Endodermal cell (in vitro differentiated cells): Measurements from ENCODE around the gene HYAL2. TPM values are rescaled to one million over a fixed set of nuclear protein-coding genes. Genes with fewer than 3 reads are reported as not detected.

Experiments
- DNase-seq: peaks from one replicate; pipeline ENCODE4 v3.0.0-alpha.2; 2017
- H3K27ac ChIP-seq: 2 replicates; pipeline ENCODE4 v1.5.1; 2013; ENCODE audit warnings: mild to moderate bottlenecking, low read depth, low read length, moderate library complexity
- H3K27me3 ChIP-seq: 2 replicates; pipeline ENCODE4 v1.6.1; 2013; ENCODE audit warnings: mild to moderate bottlenecking, low read length, moderate library complexity; ENCODE audit not compliant: insufficient read depth, control insufficient read depth, poor library complexity, severe bottlenecking
- H3K36me3 ChIP-seq: 2 replicates; pipeline ENCODE4 v1.7.0; 2013; ENCODE audit warnings: mild to moderate bottlenecking, low read length, moderate library complexity; ENCODE audit not compliant: control insufficient read depth, insufficient read depth
- H3K4me1 ChIP-seq: one replicate; pipeline ENCODE4 v1.7.0; 2013; ENCODE audit warnings: low read length; ENCODE audit not compliant: control insufficient read depth, insufficient read depth
- H3K4me3 ChIP-seq: 2 replicates; pipeline ENCODE4 v1.5.1; 2013; ENCODE audit warnings: mild to moderate bottlenecking, low read length, moderate library complexity
- H3K9ac ChIP-seq: 2 replicates; pipeline ENCODE4 v1.6.1; 2013; ENCODE audit warnings: mild to moderate bottlenecking, low read length, moderate library complexity; ENCODE audit not compliant: poor library complexity, severe bottlenecking; ENCODE audit errors: extremely low read depth
- H3K9me3 ChIP-seq: 2 replicates; pipeline ENCODE4 v1.6.1; 2013; ENCODE audit warnings: mild to moderate bottlenecking, low read length, moderate library complexity; ENCODE audit not compliant: control insufficient read depth
- H3K27ac Mint-ChIP-seq: 2 replicates; pipeline ENCODE4 v1.8.0; 2020; ENCODE audit warnings: mixed read lengths
- H3K27me3 Mint-ChIP-seq: 2 replicates; pipeline ENCODE4 v1.8.0; 2021; ENCODE audit warnings: mild to moderate bottlenecking, mixed read lengths; ENCODE audit not compliant: insufficient read depth
- H3K36me3 Mint-ChIP-seq: 2 replicates; pipeline ENCODE4 v1.8.0; 2020; ENCODE audit warnings: low read depth, mixed read lengths
- H3K4me1 Mint-ChIP-seq: 2 replicates; pipeline ENCODE4 v1.8.0; 2020; ENCODE audit warnings: mixed read lengths
- H3K4me3 Mint-ChIP-seq: 2 replicates; pipeline ENCODE4 v1.8.0; 2020; ENCODE audit warnings: mild to moderate bottlenecking, moderate library complexity, mixed read lengths
- H3K9me3 Mint-ChIP-seq: 2 replicates; pipeline ENCODE4 v1.8.0; 2020; ENCODE audit warnings: mild to moderate bottlenecking, mixed read lengths
- CTCF ChIP-seq: fragments of 200-600 bp; sonication (generic); conservative IDR thresholded peaks from 2 replicates; pipeline ENCODE4 v1.5.0; 2021; ENCODE audit warnings: antibody characterized with exemption, mild to moderate bottlenecking
- WGBS, 2 experiments: methylation state at CpG; one replicate each; pipeline versions ENCODE4 v1.1.5 to v1.1.7; 2013; ENCODE audit warnings: missing lambda C conversion rate in 2 of 2, mixed read lengths in 1 of 2; ENCODE audit not compliant: insufficient coverage in 1 of 2, insufficient read length in 1 of 2; 5-methylcytosine and 5-hydroxymethylcytosine counted together
- total RNA-seq, 2 donors: library from RNA; stranded (reverse); fragmentation: NEBNext Ultra II Directional in 1 of 2; extraction: Animal tissue kit (Norgen Biotek cat#: 25700) in 1 of 2; gene quantifications; 2 replicates in 1 of 2; 3 replicates in 1 of 2; pipeline ENCODE4 v1.2.1, GENCODE V29; 2021

Gene HYAL2
- total RNA-seq, 2 donors from 2014 or later: 55.3 to 61.1 TPM

- 76 to 86% methylated on average over 1 to 4 of the region's 4 CpGs for WGBS, 2 experiments
- Histone ChIP-seq H3K9me3 (no peaks in the 10 kb centered on the region), H3K4me1 (peaks cover 26% of the 10 kb centered on the region), H3K9ac (no peak overlapping the region), H3K36me3 (peaks cover 42% of the 10 kb centered on the region), H3K4me3 (no peak overlapping the region), H3K27me3 (no peaks in the 10 kb centered on the region), H3K27ac (no peak overlapping the region)
- H3K9me3 Mint-ChIP-seq: no peaks in the 10 kb centered on the region
- H3K4me1 Mint-ChIP-seq: peaks cover 30% of the 10 kb centered on the region
- DNase-seq: peak; percentile 98
- H3K4me3 Mint-ChIP-seq: no peak overlapping the region
- peak; percentile 90 for TF ChIP-seq CTCF
- H3K36me3 Mint-ChIP-seq: peaks cover 13% of the 10 kb centered on the region
- peak overlapping the region; percentile 48 for H3K27ac Mint-ChIP-seq
- H3K27me3 Mint-ChIP-seq: no peaks in the 10 kb centered on the region
Measured at GRCh38 chr3:50324351-50325112, 2.0 kb upstream of the HYAL2 start.

- no peak for TF ChIP-seq CTCF
- Mint-ChIP-seq H3K4me3 (no peak overlapping the region), H3K27me3 (no peaks in the 10 kb centered on the region), H3K4me1 (peaks cover 34% of the 10 kb centered on the region), H3K27ac (no peak overlapping the region), H3K9me3 (no peaks in the 10 kb centered on the region), H3K36me3 (peaks cover 20% of the 10 kb centered on the region)
- Histone ChIP-seq H3K9me3 (no peaks in the 10 kb centered on the region), H3K9ac (no peak overlapping the region), H3K4me1 (peaks cover 27% of the 10 kb centered on the region), H3K36me3 (peaks cover 47% of the 10 kb centered on the region), H3K27me3 (no peaks in the 10 kb centered on the region), H3K4me3 (no peak overlapping the region), H3K27ac (no peak overlapping the region)
- WGBS, 2 experiments: 85 to 89% methylated on average over 5 of the region's 5 CpGs
- DNase-seq: no peak
Measured at GRCh38 chr3:50323614-50324199, 1.2 kb upstream of the HYAL2 start.

DNA sequence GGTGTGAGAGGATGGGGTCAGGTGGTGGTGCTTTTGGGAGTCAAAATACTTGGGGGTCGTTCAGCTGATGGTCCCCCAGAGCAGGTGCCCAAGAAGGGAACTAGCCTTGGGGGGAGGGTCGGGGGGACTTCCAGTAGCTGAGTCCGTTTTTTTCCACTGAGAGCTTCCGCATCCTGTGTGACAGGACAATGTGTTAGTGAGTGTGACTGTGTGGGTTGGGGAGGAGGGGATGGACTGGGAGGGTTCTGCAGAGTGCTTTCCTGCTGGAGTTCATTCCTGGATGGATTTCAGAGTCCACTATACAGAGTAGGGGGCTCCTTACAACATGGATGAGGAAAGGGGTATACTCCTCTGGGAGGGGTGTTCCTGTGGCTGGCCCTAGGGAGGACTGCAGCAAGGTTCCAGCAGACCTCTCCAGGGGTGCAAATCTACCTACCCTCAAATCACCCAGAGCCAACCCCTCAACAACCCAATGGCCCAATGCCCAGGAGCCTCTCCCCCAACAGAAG lies 601 bp upstream of the HYAL2 start:
- H3K36me3 Mint-ChIP-seq: peaks cover 26% of the 10 kb centered on the region
- no peaks in the 10 kb centered on the region for H3K27me3 Mint-ChIP-seq
- peaks cover 35% of the 10 kb centered on the region for H3K4me1 Mint-ChIP-seq
- WGBS, 2 experiments: 81% methylated on average over 4 of the region's 4 CpGs; no CpG with 5 or more reads in 1 of the 2 experiments
- H3K9me3 Mint-ChIP-seq: no peaks in the 10 kb centered on the region
- H3K4me3 Mint-ChIP-seq: peak overlapping the region; percentile 87
- no peaks in the 10 kb centered on the region for H3K9me3 ChIP-seq
- peaks cover 23% of the 10 kb centered on the region for H3K4me1 ChIP-seq
- no peak for TF ChIP-seq CTCF
- no peak overlapping the region for H3K4me3 ChIP-seq
- peaks cover 52% of the 10 kb centered on the region for H3K36me3 ChIP-seq
- H3K27ac ChIP-seq: no peak overlapping the region
- no peaks in the 10 kb centered on the region for H3K27me3 ChIP-seq
- no peak overlapping the region for H3K9ac ChIP-seq
- DNase-seq: no peak
- no peak overlapping the region for H3K27ac Mint-ChIP-seq
